ENCODE measurements around the gene RAB3GAP2. TPM values are rescaled to one million over a fixed set of nuclear protein-coding genes. Genes with fewer than 3 reads are reported as not detected.
"Not testable (repeated sequence)": the region's sequence is repeated elsewhere in the genome, so short reads cannot be mapped to it uniquely, and the experiment has no call there.

The RAB3GAP2 gene
- total and polyA plus RNA-seq, 9 donors = 15.6 to 23.3 (median 19.3) TPM

DNA sequence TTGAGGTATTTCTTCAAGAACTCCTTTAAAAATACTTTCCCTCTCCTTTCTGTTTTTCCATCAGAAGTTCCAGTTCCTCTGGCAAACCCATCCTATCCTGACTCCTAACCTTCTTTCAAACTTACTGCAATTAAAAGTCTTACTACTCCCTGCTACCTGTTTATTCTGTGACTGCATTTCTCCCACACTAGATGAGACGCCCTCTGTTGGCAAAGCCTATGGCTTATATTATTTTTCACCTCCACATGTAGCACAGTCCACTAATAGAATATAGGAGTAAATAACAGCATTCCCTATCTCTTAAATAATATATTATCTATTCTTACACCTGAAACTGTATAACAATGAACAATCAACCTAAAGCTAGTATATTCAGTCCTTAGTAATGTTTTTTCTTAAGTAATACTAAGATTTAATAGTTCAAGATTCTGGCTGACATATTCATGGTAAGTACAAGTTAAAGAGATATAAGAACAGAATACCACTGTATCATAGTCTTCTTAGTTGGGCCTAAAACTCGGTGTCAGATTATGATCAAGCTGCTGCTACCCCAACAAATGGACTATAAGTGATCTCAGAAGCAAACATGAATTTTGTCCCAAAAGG lies 54.8 kb downstream of the RAB3GAP2 start:
- H3K4me1 ChIP-seq (ENCODE audit: control insufficient read depth, insufficient read depth, low read length) = no peaks in the 10 kb centered on the region
- H3K9me3 ChIP-seq (replicated peaks; ENCODE audit: control insufficient read depth, low read depth, low read length) = no peaks in the 10 kb centered on the region
- H3K36me3 ChIP-seq (ENCODE audit: control insufficient read depth, insufficient read depth, low read length) = no peaks in the 10 kb centered on the region
- H3K4me3 ChIP-seq (ENCODE audit: low read length) = no peak overlapping the region
- no CpG with 5 or more reads among the region's 2 CpGs for WGBS (ENCODE audit: insufficient coverage)
- H3K27me3 ChIP-seq (ENCODE audit: control insufficient read depth, insufficient read depth, low read length) = no peaks in the 10 kb centered on the region
- peak; percentile 8 for DNase-seq
- H3K27ac ChIP-seq (ENCODE audit: low read length) = no peak overlapping the region

DNA sequence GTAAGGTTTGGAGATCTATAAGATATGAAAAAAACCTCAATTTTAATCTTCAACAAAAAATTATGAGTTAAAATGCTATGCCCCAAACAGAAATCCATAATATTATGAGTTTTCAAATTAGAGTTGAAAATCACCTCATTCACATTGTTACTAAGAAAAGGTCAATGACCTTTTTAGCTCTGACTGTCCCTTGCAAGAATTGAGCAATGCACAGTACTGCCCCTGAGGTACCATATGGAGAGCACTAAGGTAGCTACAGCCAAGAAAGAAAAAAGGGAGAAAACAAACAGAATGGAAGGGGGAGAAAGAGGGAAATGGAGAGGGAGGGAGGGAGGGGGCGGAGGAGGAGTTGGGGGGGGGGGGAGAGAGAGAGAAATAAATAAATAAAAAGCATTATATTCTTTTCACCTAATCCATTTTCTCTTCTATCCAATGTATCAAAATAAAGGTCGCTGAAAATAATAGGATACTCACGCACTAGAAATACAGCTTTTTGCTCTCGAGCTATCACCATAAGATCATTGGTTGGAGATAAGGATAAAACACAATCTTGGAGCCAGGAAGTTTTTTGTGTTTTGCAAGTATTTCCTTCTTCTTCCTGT lies 58.8 kb downstream of the RAB3GAP2 start:
- no CpG with 5 or more reads among the region's 4 CpGs for WGBS (ENCODE audit: insufficient coverage)
- H3K27ac ChIP-seq (ENCODE audit: low read length) = no peak overlapping the region
- H3K4me1 ChIP-seq (ENCODE audit: control insufficient read depth, insufficient read depth, low read length) = no peaks in the 10 kb centered on the region
- peaks cover 4% of the 10 kb centered on the region for H3K36me3 ChIP-seq (ENCODE audit: control insufficient read depth, insufficient read depth, low read length)
- H3K9me3 ChIP-seq (replicated peaks; ENCODE audit: control insufficient read depth, low read depth, low read length) = no peaks in the 10 kb centered on the region
- no peak for DNase-seq
- H3K27me3 ChIP-seq (ENCODE audit: control insufficient read depth, insufficient read depth, low read length) = no peaks in the 10 kb centered on the region
- no peak overlapping the region for H3K4me3 ChIP-seq (ENCODE audit: low read length)

DNA sequence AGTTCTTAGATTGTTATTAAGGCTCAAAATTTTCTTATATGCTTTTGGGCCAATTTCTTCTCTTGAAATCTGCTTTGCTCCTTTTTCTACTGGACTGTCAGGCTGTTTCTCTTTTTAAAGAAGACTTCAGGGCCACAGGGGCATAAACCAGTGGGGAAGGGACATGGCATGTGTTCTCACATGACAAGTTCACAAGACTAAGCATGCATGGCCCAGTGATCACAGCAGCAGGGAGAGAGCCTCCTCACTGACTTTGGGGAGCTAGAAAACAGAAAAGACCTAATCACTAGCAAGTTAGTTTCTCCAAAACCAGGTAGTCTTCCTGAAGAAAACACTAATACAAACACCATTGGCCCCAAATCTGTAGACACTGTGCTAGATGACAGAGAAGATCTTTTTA lies 64.8 kb downstream of the RAB3GAP2 start:
- Histone ChIP-seq H3K27ac (ENCODE audit: low read length) (no peak overlapping the region), H3K27me3 (ENCODE audit: control insufficient read depth, insufficient read depth, low read length) (no peaks in the 10 kb centered on the region), H3K4me1 (ENCODE audit: control insufficient read depth, insufficient read depth, low read length) (no peaks in the 10 kb centered on the region), H3K4me3 (ENCODE audit: low read length) (no peak overlapping the region), H3K36me3 (ENCODE audit: control insufficient read depth, insufficient read depth, low read length) (peaks cover 15% of the 10 kb centered on the region), H3K9me3 (replicated peaks; ENCODE audit: control insufficient read depth, low read depth, low read length) (no peaks in the 10 kb centered on the region)
- no peak for DNase-seq

DNA sequence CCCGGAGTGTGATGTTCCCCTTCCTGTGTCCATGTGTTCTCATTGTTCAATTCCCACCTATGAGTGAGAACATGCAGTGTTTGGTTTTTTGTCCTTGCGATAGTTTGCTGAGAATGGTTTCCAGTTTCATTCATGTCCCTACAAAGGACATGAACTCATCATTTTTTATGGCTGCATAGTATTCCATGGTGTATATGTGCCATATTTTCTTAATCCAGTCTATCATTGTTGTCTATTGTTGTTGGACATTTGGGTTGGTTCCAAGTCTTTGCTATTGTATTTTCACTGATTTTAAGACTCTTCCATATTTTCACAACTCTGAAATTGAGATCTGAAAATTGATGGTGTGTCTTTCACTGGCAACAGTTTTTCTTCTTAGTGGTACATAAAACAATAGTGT lies 67.5 kb downstream of the RAB3GAP2 start:
- H3K4me3 ChIP-seq (ENCODE audit: low read length); H3K9me3 ChIP-seq (replicated peaks; ENCODE audit: control insufficient read depth, low read depth, low read length); H3K27me3 ChIP-seq (ENCODE audit: control insufficient read depth, insufficient read depth, low read length); DNase-seq; H3K27ac ChIP-seq (ENCODE audit: low read length); H3K4me1 ChIP-seq (ENCODE audit: control insufficient read depth, insufficient read depth, low read length): not testable (repeated sequence)
- H3K36me3 ChIP-seq (ENCODE audit: control insufficient read depth, insufficient read depth, low read length) = peaks cover 26% of the 10 kb centered on the region
- WGBS (ENCODE audit: insufficient coverage) = no CpG with 5 or more reads among the region's 2 CpGs

DNA sequence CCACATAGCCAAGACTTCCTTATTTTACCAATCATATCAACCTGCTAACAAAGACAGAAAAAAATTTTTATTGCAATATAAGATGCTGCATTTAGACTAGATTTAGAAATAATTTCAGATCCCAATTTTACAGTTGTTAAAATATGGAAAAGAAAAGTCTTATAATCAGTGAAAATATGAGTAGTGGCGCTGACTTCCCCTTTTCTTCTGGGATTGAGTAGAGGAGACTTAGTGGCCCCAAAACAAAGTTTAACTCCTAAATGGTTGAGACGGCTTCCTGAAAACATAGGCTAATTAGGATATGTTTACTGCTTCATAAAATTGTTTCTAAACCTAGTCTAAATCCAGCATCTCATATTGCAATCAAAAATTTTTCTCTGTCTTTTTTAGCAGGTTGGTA lies 68.4 kb downstream of the RAB3GAP2 start:
- H3K27ac ChIP-seq (ENCODE audit: low read length) = no peak overlapping the region
- H3K9me3 ChIP-seq (replicated peaks; ENCODE audit: control insufficient read depth, low read depth, low read length) = no peaks in the 10 kb centered on the region
- no peak for DNase-seq
- no peak overlapping the region for H3K4me3 ChIP-seq (ENCODE audit: low read length)
- no peaks in the 10 kb centered on the region for H3K27me3 ChIP-seq (ENCODE audit: control insufficient read depth, insufficient read depth, low read length)
- no peaks in the 10 kb centered on the region for H3K4me1 ChIP-seq (ENCODE audit: control insufficient read depth, insufficient read depth, low read length)
- peaks cover 32% of the 10 kb centered on the region for H3K36me3 ChIP-seq (ENCODE audit: control insufficient read depth, insufficient read depth, low read length)
- WGBS (ENCODE audit: insufficient coverage) = no CpG with 5 or more reads among the region's 2 CpGs

DNA sequence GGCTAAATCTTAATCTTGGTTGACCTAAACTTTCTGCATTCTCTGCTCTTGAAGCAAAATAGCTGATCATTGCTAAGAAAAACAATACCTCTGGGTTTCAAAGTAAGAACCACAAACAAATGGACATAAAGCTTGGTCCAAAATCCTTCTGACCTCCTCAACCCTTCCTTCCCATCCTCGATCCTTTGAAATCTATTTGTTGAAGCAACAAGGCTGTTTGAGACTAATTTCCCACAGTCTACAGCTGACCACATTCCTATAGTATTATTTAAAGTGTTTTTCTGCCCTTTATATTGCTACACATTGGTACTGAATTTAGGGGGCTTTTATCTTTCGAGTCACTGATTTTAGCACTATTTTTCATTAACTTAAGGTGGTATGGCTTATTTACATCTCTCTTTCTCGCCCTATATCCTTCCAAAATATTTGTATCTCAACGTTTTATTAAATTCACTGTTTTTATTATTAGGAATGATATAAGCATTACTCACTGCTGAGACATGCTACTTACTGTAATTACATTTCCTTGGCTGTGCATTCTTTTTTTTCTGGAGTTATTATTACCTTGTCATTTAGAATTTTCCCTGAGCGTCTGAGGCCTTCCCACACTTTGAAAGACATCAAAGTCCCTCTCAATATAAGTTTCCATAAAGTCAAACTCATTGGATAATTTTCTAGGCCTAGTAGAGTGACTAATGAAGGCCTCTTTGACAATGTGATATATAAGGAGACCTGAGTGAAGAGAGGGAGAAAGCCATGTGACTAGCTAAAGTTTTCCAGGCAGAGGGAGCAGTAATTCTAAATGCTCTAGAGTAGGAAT lies 73.9 kb downstream of the RAB3GAP2 start:
- Histone ChIP-seq H3K9me3 (replicated peaks; ENCODE audit: control insufficient read depth, low read depth, low read length) (no peaks in the 10 kb centered on the region), H3K4me3 (ENCODE audit: low read length) (no peak overlapping the region), H3K27me3 (ENCODE audit: control insufficient read depth, insufficient read depth, low read length) (no peaks in the 10 kb centered on the region), H3K36me3 (ENCODE audit: control insufficient read depth, insufficient read depth, low read length) (peaks cover 33% of the 10 kb centered on the region), H3K27ac (ENCODE audit: low read length) (no peak overlapping the region), H3K4me1 (ENCODE audit: control insufficient read depth, insufficient read depth, low read length) (no peaks in the 10 kb centered on the region)
- WGBS (ENCODE audit: insufficient coverage) = no CpG with 5 or more reads among the region's 5 CpGs
- DNase-seq = no peak

DNA sequence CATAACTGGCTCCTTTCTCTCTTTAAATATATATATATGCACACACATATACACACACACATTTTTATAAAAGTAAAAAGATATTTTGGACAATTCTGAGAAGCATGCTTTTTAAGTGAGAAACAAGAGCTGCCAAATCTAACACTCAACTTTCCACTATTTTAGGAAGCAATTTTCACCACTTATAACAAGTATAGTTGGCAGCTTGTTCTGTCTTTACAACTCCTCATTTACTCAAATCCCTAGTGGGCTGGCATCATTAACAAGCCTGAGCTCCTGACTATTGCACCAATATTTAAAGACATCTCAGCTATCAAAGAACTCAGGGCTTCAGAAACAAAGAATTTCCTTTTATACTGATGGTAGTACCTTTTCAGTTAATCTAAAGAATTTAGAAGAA lies 76.6 kb downstream of the RAB3GAP2 start:
- no peak overlapping the region for H3K27ac ChIP-seq (ENCODE audit: low read length)
- DNase-seq = no peak
- H3K27me3 ChIP-seq (ENCODE audit: control insufficient read depth, insufficient read depth, low read length) = no peaks in the 10 kb centered on the region
- peaks cover 41% of the 10 kb centered on the region for H3K36me3 ChIP-seq (ENCODE audit: control insufficient read depth, insufficient read depth, low read length)
- H3K4me1 ChIP-seq (ENCODE audit: control insufficient read depth, insufficient read depth, low read length) = no peaks in the 10 kb centered on the region
- H3K9me3 ChIP-seq (replicated peaks; ENCODE audit: control insufficient read depth, low read depth, low read length) = no peaks in the 10 kb centered on the region
- no peak overlapping the region for H3K4me3 ChIP-seq (ENCODE audit: low read length)

DNA sequence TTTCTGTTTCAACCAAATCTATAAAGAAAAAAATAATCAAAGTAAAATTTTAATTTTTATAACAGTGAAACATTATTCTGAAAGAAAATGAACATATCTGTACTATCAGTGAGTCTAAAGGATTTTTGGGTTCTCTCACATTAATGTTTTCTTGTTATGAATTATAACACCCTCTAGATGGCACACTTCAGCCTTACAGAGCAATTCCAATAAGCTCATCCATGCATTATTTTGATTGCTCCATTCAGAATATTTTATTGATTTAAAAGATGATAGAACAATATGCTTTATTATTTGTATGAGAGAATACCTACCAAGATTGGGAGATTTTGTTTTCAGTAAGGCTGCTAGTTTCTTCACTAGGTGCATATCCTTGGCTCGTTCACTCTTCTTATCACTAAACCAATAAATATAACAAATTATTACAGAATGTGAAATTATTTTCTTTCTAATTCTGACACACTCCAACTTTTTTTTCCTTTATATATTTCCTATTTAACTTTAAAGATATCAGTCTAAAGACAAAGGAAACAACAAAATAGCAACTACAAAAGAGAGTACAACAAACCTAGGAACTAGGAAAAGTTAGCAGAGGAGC lies 82.4 kb downstream of the RAB3GAP2 start:
- no CpG with 5 or more reads among the region's 1 CpG for WGBS (ENCODE audit: insufficient coverage)
- peak; percentile 41 for DNase-seq
- peaks cover 38% of the 10 kb centered on the region for H3K36me3 ChIP-seq (ENCODE audit: control insufficient read depth, insufficient read depth, low read length)

DNA sequence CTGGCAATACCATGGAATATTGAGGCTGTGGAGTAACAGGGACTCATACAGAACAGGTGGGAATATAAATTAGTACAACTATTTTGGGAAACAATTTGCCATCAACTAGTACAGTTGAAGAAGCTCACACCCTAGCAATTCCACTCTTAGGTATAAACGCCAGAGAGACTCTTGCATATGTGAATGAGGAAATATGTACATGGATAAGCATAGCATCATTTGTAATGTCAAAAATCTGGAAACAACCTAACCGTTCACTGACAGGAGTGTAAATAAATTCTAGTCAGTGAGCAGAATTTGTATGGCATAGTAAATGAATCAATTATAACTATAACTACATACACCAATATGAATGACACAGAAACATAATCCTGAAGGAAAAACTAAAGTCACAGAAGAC lies 83.7 kb downstream of the RAB3GAP2 start:
- no peaks in the 10 kb centered on the region for H3K27me3 ChIP-seq (ENCODE audit: control insufficient read depth, insufficient read depth, low read length)
- no peak overlapping the region for H3K4me3 ChIP-seq (ENCODE audit: low read length)
- H3K27ac ChIP-seq (ENCODE audit: low read length) = no peak overlapping the region
- no peaks in the 10 kb centered on the region for H3K4me1 ChIP-seq (ENCODE audit: control insufficient read depth, insufficient read depth, low read length)
- WGBS (ENCODE audit: insufficient coverage) = no CpG with 5 or more reads among the region's 2 CpGs
- DNase-seq = no peak
- H3K9me3 ChIP-seq (replicated peaks; ENCODE audit: control insufficient read depth, low read depth, low read length) = no peaks in the 10 kb centered on the region
- H3K36me3 ChIP-seq (ENCODE audit: control insufficient read depth, insufficient read depth, low read length) = peaks cover 34% of the 10 kb centered on the region

More for the DNA sequence above, 82.4 kb downstream of the RAB3GAP2 start:
- Histone ChIP-seq H3K9me3 (replicated peaks; ENCODE audit: control insufficient read depth, low read depth, low read length) (no peaks in the 10 kb centered on the region), H3K27ac (ENCODE audit: low read length) (no peak overlapping the region), H3K4me3 (ENCODE audit: low read length) (no peak overlapping the region), H3K4me1 (ENCODE audit: control insufficient read depth, insufficient read depth, low read length) (no peaks in the 10 kb centered on the region), H3K27me3 (ENCODE audit: control insufficient read depth, insufficient read depth, low read length) (no peaks in the 10 kb centered on the region)

DNA sequence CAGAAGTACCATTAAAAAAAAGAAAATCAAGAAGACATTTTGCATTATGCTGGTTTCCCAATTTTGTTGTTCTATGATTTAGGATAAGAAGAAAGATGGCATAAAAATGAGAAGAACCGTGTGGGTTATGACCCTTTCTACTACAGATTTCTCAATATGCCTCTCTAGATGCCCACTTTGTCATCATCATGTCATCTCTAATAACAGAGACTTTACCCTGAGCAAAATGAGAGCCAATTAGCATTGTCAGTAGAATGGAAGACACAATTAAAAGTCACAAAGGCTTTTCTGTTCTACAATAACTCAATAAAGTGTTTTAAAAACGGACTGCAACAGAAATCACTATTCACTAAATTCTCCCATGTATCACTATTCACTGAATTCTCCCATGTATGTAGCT lies 85.5 kb downstream of the RAB3GAP2 start:
- H3K4me3 ChIP-seq (ENCODE audit: low read length) = no peak overlapping the region
- H3K9me3 ChIP-seq (replicated peaks; ENCODE audit: control insufficient read depth, low read depth, low read length) = no peaks in the 10 kb centered on the region
- no peaks in the 10 kb centered on the region for H3K27me3 ChIP-seq (ENCODE audit: control insufficient read depth, insufficient read depth, low read length)
- H3K36me3 ChIP-seq (ENCODE audit: control insufficient read depth, insufficient read depth, low read length) = peaks cover 21% of the 10 kb centered on the region
- no CpG with 5 or more reads among the region's 2 CpGs for WGBS (ENCODE audit: insufficient coverage)
- DNase-seq = no peak
- H3K27ac ChIP-seq (ENCODE audit: low read length) = no peak overlapping the region
- H3K4me1 ChIP-seq (ENCODE audit: control insufficient read depth, insufficient read depth, low read length) = peaks cover under 1% of the 10 kb centered on the region
